ENCODE results near the gene GPR35. TPM values are rescaled to one million over a fixed set of nuclear protein-coding genes. Genes with fewer than 3 reads are reported as not detected.

Gene GPR35
- total RNA-seq, 1 experiment from 2014 or later, result 0.11 TPM

GRCh38 chr2:240622531-240623235 lies 2.6 kb upstream of the GPR35 start:
- no peak for DNase-seq (ENCODE audit: low read depth)

- DNase-seq (ENCODE audit: low read depth), result no peak
These were observed 1.7 kb upstream of the GPR35 start for GRCh38 chr2:240623531-240624010.

DNA sequence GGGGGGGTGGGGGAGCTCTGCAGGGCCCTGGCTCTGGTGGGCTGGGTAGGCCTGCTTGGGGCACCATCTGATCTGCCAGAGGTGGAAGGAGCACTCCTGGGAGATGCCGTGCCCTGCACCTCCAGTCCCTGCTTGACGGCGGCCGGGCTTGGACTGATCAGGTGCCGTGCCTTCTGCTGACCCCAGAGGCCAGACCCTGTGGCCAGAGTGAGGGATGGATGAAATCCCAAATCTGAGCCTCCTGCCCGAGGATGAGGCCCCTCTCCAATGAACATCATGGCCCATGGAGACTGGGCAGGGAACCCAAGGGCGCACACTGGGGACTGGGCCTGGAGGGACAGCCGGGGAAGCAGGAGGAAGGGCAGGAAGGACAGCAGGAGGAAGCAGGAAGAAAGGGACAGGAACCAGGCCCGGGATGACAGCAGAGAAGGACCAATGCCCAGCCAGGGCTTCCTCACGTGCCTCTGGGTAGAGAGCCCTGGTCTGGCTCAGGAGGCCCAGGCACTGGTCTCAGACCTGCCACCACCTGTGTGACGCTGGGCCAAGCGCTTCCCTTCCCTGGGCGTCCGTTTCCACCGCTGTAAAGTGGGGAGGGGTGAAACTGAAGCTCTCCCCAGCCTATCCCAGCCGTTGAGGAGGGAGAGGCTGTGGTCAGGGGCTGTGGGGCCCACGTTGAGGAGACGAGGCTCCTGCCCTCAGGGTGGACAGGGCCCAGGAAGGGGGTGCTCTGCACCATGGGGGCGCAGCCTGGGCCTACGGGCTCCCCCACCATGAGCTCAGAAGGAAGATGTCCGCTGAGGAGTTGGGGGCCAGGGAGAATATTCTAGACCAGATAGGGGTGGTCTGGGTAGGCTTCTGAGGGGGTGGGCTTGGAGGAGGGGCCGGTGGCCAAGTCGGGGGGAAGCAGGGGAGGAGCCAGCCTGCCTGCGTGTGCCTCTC lies 1.0 kb upstream of the GPR35 start:
- no peak for DNase-seq (ENCODE audit: low read depth)

- DNase-seq (ENCODE audit: low read depth), result no peak
These were observed 1.4 kb downstream of the GPR35 start for GRCh38 chr2:240626531-240627300.

GRCh38 chr2:240627736-240628506 lies 2.6 kb downstream of the GPR35 start:
- no peak for DNase-seq (ENCODE audit: low read depth)

GRCh38 chr2:240628507-240628807 lies 3.2 kb downstream of the GPR35 start:
- no peak for DNase-seq (ENCODE audit: low read depth)

GRCh38 chr2:240628808-240629618 lies 3.7 kb downstream of the GPR35 start:
- no peak for DNase-seq (ENCODE audit: low read depth)

GRCh38 chr2:240629619-240629967 lies 4.3 kb downstream of the GPR35 start:
- DNase-seq (ENCODE audit: low read depth), result no peak

DNA sequence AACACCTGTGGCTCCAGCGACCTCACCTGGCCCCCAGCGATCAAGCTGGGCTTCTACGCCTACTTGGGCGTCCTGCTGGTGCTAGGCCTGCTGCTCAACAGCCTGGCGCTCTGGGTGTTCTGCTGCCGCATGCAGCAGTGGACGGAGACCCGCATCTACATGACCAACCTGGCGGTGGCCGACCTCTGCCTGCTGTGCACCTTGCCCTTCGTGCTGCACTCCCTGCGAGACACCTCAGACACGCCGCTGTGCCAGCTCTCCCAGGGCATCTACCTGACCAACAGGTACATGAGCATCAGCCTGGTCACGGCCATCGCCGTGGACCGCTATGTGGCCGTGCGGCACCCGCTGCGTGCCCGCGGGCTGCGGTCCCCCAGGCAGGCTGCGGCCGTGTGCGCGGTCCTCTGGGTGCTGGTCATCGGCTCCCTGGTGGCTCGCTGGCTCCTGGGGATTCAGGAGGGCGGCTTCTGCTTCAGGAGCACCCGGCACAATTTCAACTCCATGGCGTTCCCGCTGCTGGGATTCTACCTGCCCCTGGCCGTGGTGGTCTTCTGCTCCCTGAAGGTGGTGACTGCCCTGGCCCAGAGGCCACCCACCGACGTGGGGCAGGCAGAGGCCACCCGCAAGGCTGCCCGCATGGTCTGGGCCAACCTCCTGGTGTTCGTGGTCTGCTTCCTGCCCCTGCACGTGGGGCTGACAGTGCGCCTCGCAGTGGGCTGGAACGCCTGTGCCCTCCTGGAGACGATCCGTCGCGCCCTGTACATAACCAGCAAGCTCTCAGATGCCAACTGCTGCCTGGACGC lies 4.9 kb downstream of the GPR35 start:
- DNase-seq (ENCODE audit: low read depth), result no peak

- DNase-seq (ENCODE audit: low read depth), result no peak
These were observed 5.7 kb downstream of the GPR35 start for GRCh38 chr2:240630771-240631547.

DNA sequence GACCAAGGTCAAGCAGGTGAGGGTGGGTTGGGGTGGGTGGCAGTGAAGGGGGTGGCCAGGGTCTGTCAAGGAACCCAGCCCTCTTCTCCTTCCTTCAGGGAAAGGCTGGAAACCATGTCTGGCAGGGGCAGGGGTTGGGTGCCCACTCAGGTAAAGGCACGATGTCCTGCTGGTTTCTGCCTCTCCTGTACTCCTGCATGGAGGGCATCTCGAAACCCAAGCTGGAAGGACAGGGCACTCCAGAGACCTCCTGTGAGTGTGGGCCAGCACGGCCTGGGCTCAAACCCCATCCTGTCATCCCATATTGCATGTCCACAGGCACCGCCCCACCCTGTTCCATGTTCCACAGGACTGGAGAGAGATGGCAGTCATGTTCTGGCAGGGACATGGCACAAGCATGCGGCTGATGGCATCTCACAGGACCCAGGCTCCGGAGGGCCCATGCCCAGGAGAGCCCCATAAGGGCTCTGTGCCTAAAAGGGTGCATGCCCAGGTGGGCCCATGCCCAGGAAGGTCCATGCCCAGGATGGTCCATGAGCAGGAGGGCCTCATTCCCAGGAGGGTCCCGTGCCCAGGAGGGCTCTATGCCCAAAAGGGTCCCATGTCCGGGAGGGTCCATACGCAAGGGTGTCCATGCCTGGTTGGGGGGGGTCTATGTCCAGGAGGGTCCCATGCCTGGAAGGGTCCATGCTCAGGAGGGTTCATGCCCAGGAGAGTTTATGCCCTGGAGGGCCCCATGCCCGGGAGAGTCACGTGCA lies 6.4 kb downstream of the GPR35 start:
- no peak for DNase-seq (ENCODE audit: low read depth)

DNA sequence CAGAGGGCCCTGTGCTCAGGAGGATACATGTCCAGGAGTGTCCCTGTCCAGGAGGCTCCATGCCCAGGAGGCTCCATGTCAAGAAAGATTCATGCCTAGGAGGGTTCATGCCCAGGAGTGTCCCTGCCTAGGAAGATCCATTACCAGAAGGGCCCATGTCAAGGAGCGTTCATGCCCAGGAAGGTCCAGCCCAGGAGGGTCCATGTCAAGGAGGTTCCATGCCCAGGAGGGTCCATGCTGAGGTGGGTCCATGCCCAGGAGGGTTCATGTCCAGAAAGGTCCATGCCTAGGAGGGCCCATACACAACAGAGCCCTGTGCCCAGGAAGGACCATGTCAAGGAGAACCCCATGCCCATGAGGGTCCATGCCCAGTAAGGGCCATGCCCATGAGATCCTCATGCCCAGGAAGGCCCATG lies 7.0 kb downstream of the GPR35 start:
- DNase-seq (ENCODE audit: low read depth), result no peak

DNA sequence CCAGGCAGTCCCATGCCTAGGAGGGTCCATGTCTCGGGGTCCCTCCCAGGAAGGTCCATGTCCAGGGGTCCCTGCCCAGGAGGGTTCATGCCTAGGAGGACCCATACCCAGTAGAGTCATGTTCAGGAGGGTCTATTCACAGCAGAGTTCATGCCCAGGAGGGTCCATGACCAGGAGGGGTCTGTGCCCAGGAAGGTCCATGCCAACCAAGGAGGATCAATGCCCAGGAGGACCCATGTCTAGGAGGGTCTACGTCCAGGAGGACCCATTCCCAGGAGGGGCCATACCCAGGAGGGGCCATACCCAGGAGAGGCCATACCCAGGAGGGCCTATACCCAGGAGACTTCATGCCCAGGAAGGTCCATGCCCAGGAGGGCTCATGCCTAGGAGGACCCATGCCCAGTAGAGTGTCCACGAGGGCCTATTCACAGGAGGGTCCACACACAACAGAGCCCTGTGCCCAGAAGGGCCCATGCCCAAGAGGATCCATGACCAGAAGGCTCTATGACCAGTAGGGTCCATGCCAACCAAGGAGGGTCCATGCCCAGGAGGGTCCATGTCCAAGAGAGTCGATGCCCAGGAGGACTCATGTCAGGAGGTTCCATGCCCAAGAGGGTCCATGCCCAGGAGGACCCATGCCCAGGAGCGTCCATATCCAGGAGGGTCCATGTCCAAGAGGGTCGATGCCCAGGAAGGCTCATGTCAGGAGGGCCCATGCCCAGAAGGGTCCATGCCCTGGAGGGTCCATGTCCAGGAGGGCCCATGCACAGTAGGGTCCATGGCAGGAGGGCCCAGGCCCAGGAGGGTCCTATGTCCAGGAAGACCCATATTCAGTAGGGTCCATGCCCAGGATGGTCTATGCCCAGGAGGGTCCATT lies 10.1 kb downstream of the GPR35 start:
- no peak for DNase-seq (ENCODE audit: low read depth)

DNA sequence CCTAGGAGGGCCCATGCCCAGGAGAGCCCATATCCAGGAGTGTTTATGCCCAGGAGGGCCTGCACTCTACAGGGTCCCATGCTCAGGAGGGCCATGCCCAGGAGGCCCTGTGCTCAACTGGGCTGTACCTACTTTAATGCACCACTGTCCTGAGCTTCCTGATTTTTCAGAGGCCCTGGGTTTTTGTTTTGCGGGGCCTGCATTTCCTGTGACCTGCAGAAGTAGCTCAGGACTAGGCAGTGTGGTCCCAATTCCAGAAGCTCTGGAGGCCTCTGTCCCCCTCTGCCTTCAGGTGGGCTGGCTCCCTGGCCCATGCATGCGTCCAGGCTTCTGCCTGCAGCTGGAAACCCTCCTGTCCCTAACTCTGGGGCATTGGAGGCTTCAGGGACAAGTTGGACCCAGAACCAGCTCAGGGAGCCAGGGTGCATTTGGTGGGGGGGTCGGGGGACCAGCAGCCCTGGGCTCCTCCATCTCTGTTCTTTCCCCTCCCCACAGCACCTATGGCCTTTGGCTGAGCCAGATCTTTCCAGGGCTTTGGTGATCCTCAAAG lies 10.8 kb downstream of the GPR35 start:
- no peak for DNase-seq (ENCODE audit: low read depth)

- DNase-seq (ENCODE audit: low read depth), result no peak
These were observed 11.4 kb downstream of the GPR35 start for GRCh38 chr2:240636563-240637115.

DNA sequence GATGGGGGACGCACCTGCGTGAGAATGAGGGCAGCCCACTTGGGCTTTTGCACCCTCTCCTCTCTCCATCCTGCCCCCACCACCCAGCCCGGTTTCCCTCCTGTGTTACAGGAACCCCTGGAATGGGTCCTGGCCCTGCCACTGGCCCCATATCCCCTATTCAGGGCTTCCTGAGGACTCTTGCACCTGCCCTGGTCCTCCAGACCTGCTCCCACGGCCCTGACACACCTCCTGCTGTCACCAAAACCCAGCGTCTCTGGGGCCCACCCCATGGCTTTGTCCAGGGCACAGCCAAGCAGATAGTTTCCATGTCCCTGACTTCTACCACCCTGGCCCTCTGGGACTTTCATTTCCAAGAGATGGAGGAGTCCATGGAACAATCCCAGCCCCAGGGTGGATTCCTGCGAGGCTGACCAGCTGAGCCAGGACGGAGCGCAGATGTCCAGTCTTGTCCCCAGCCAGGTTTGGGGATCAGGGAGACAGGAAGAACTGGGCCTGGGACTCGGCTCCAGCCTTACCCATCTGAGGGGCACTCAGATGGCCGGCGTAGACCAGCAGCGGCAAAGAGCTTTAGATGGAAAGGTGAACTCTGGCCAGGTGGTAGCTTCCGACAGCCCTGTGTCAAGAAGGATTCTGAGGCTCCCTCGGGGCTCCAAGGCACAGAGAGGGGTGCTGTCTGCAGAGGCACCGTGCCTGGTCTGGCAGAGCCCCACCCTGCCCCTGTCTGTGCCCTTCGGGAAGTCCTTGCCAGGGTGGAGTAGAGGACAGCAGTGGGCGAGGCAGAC lies 12.0 kb downstream of the GPR35 start:
- DNase-seq (ENCODE audit: low read depth), result no peak

Measured in LHCN-M2 (cell line).